Measurements from ENCODE around the gene NBL1.
"Not testable (repeated sequence)": the region's sequence is repeated elsewhere in the genome, so short reads cannot be mapped to it uniquely, and the experiment has no call there.

NBL1 gene

GRCh38 chr1:19621274-19621950, 22.7 kb upstream of the NBL1 start:
- no peak for DNase-seq (ENCODE audit: low read depth in 3 of 3, low spot score in 1 of 3)

GRCh38 chr1:19622204-19622603, 21.9 kb upstream of the NBL1 start:
- no peak for DNase-seq (ENCODE audit: low read depth in 3 of 3, low spot score in 1 of 3)

- DNase-seq (ENCODE audit: low read depth in 3 of 3, low spot score in 1 of 3): no peak
Observed at GRCh38 chr1:19623523-19623922, 20.6 kb upstream of the NBL1 start.

- DNase-seq (ENCODE audit: low read depth in 3 of 3, low spot score in 1 of 3): no peak
Observed at GRCh38 chr1:19625291-19625937, 18.7 kb upstream of the NBL1 start.

- DNase-seq (ENCODE audit: low read depth in 3 of 3, low spot score in 1 of 3): no peak
Observed at GRCh38 chr1:19628879-19629278, 15.2 kb upstream of the NBL1 start.

GRCh38 chr1:19629357-19629756, 14.8 kb upstream of the NBL1 start:
- DNase-seq (ENCODE audit: low read depth in 3 of 3, low spot score in 1 of 3): no peak

- DNase-seq (ENCODE audit: low read depth in 3 of 3, low spot score in 1 of 3): not testable (repeated sequence)
Observed at GRCh38 chr1:19630192-19630591, 13.9 kb upstream of the NBL1 start.

- DNase-seq (ENCODE audit: low read depth in 3 of 3, low spot score in 1 of 3): no peak
Observed at GRCh38 chr1:19630720-19631395, 13.3 kb upstream of the NBL1 start.

GRCh38 chr1:19632211-19632610, 11.9 kb upstream of the NBL1 start:
- no peak for DNase-seq (ENCODE audit: low read depth in 3 of 3, low spot score in 1 of 3)

GRCh38 chr1:19633106-19633505, 11.0 kb upstream of the NBL1 start:
- no peak for DNase-seq (ENCODE audit: low read depth in 3 of 3, low spot score in 1 of 3)

GRCh38 chr1:19635064-19635463, 9.0 kb upstream of the NBL1 start:
- DNase-seq (ENCODE audit: low read depth in 3 of 3, low spot score in 1 of 3): not testable (repeated sequence)

GRCh38 chr1:19635646-19636045, 8.5 kb upstream of the NBL1 start:
- no peak for DNase-seq (ENCODE audit: low read depth in 3 of 3, low spot score in 1 of 3)

GRCh38 chr1:19636065-19636464, 8.0 kb upstream of the NBL1 start:
- no peak for DNase-seq (ENCODE audit: low read depth in 3 of 3, low spot score in 1 of 3)

- DNase-seq (ENCODE audit: low read depth in 3 of 3, low spot score in 1 of 3): not testable (repeated sequence)
Observed at GRCh38 chr1:19636749-19637148, 7.4 kb upstream of the NBL1 start.

GRCh38 chr1:19637606-19638005, 6.5 kb upstream of the NBL1 start:
- no peak for DNase-seq (ENCODE audit: low read depth in 3 of 3, low spot score in 1 of 3)

GRCh38 chr1:19639228-19639627, 4.9 kb upstream of the NBL1 start:
- not testable (repeated sequence) for DNase-seq (ENCODE audit: low read depth in 3 of 3, low spot score in 1 of 3)

GRCh38 chr1:19639999-19640362, 4.1 kb upstream of the NBL1 start:
- no peak for DNase-seq (ENCODE audit: low read depth in 3 of 3, low spot score in 1 of 3)

GRCh38 chr1:19640363-19641316, 3.5 kb upstream of the NBL1 start:
- DNase-seq (ENCODE audit: low read depth in 3 of 3, low spot score in 1 of 3): no peak

- DNase-seq (ENCODE audit: low read depth in 3 of 3, low spot score in 1 of 3): no peak
Observed at GRCh38 chr1:19643121-19643520, 990 bp upstream of the NBL1 start.

GRCh38 chr1:19644395-19644680, 227 bp downstream of the NBL1 start:
- DNase-seq (ENCODE audit: low read depth in 3 of 3, low spot score in 1 of 3): no peak

GRCh38 chr1:19644681-19645410, 735 bp downstream of the NBL1 start:
- DNase-seq (ENCODE audit: low read depth in 3 of 3, low spot score in 1 of 3): no peak

Measured in stimulated activated CD4-positive, alpha-beta T cell treated with anti-CD3 and anti-CD28 coated beads, TNF-alpha, amount 100 ng/mL, for 1 hour (primary cell).